Adrenal gland (tissue), 12 donors: ENCODE results near the gene SCNN1G. TPM values are rescaled to one million over a fixed set of nuclear protein-coding genes. Genes with fewer than 3 reads are reported as not detected.

Source experiments
- DNase-seq, 7 donors: peaks; one replicate each; pipeline ENCODE4 v3.0.0-alpha.2; 2019 to 2020
- H3K27ac ChIP-seq, 5 donors: fragments of 200-600 bp; sonication (generic) in 4 of 5; 1 replicate in 3 of 5; 2 replicates in 2 of 5; pipeline versions ENCODE4 v1.5.1 to v1.8.0; 2016 to 2020; ENCODE audit warnings: mild to moderate bottlenecking in 1 of 5
- H3K27me3 ChIP-seq: fragments of 200-600 bp; 2 replicates; pipeline ENCODE4 v1.8.0; 2021
- H3K36me3 ChIP-seq, 2 donors: fragments of 200-600 bp; replicated peaks in 1 of 2; 1 replicate in 1 of 2; 2 replicates in 1 of 2; pipeline versions ENCODE4 v1.5.1 to v1.8.0; 2018 to 2022
- H3K4me1 ChIP-seq, 2 donors: fragments of 200-600 bp; replicated peaks in 1 of 2; 1 replicate in 1 of 2; 2 replicates in 1 of 2; pipeline versions ENCODE4 v1.5.1 to v1.8.0; 2018 to 2021
- H3K4me3 ChIP-seq, 4 donors: fragments of 200-600 bp; sonication (generic) in 3 of 4; one replicate each; pipeline ENCODE4 v1.5.1; 2016 to 2018
- H3K9me3 ChIP-seq, 3 donors: fragments of 200-600 bp; sonication (generic) in 1 of 3; replicated peaks in 1 of 3; 1 replicate in 2 of 3; 2 replicates in 1 of 3; pipeline versions ENCODE4 v1.5.1 to v1.8.0; 2016 to 2021
- CTCF ChIP-seq, 6 experiments: fragments of 450-650 bp in 4 of 6; fragments of 200-600 bp in 2 of 6; sonication (generic) in 1 of 6; IDR thresholded peaks; 1 replicate in 5 of 6; 2 replicates in 1 of 6; pipeline versions ENCODE4 v1.5.1 to v1.8.0; 2016 to 2021; ENCODE audit warnings: antibody characterized with exemption in 6 of 6, mild to moderate bottlenecking in 2 of 6, moderate library complexity in 1 of 6
- POLR2A ChIP-seq, 2 donors: fragments of 450-650 bp; IDR thresholded peaks; one replicate each; pipeline ENCODE4 v1.6.1; 2017; ENCODE audit warnings: antibody characterized with exemption in 2 of 2, mild to moderate bottlenecking in 2 of 2, moderate library complexity in 1 of 2
- WGBS, 4 donors: extraction: QIAGEN DNeasy Blood & Tissue Kit in 2 of 4; methylation state at CpG; one replicate each; pipeline versions ENCODE4 v1.1.5 to v1.1.7; 2013 to 2017; 5-methylcytosine and 5-hydroxymethylcytosine counted together
- intact Hi-C, 2 donors: fragments of 100-400 bp; cut with DNase I; formaldehyde crosslinking; loops; one replicate each; pipeline versions ENCODE4 v1.14.1 to v1.15.0; 2022 to 2023
- polyA plus RNA-seq, 3 donors: library from polyadenylated mRNA; stranded (reverse); fragments of 200-250 nt in 2 of 3; fragments of 350-450 nt in 1 of 3; fragmentation: Illumina TruSeq in 1 of 3; extraction: RNeasy Lipid Tissue Mini Kit (QIAGEN cat#74804) in 1 of 3; gene quantifications; one replicate each; pipeline ENCODE4 v1.2.3, GENCODE V29; 2013 to 2014
- total RNA-seq, 9 donors: library from RNA; depleted of rRNA in 4 of 9; stranded (reverse); fragments of >200 nt in 4 of 9; fragments of 120-200 nt in 1 of 9; fragmentation: NEBNext Ultra II Directional in 1 of 9; extraction: Animal tissue kit (Norgen Biotek cat#: 25700) in 1 of 9; gene quantifications; one replicate each; pipeline versions ENCODE4 v1.1.0 to v1.2.4, GENCODE V29; 2013 to 2023
- donor health status: healthy with polysubstance abuse.
- donor health status: Bipolar disorder and iron deficiency.
- donor health status: DM: yes; HTN: yes; CAD: no.
- donor health status: DM: no; HTN: no; CAD: no.
- donor health status: DM: no; HTN: no; CAD: no.
- donor health status: DM: yes; HTN: yes; CAD: no.

Gene SCNN1G
- total and polyA plus RNA-seq, 12 donors, result 0.07 to 0.11 (median 0.08) TPM; not detected in 9

DNA sequence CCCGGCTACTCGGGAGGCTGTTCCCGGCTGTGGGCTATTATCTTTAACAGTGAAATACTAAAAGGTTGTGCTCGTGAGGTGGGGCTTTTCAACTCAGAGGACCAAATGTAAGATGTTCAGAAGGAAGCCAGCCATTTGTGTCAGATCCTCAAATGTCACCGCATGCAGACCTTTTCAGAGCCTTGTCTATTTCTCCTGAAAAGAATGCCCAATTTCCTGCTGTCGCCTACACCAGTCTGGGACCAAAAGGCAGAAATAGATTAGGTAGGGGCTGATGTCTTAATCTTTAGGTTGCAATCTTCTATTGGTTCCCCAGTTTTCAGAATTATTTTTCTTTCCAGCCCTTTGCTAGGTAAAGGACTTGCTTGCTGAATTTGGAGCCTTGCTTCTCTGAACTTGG lies 24.4 kb upstream of the SCNN1G start:
- no peak overlapping the region for H3K27ac ChIP-seq
- TF ChIP-seq CTCF (IDR thresholded peaks at IDR 0.05), result no peak
- TF ChIP-seq POLR2A (IDR thresholded peaks at IDR 0.05), result no peak
- no peak overlapping the region for H3K4me3 ChIP-seq
- no peak for DNase-seq
- H3K9me3 ChIP-seq, result no peaks in the 10 kb centered on the region
- 72 to 90% (median 87%) methylated on average over 6 of the region's 6 CpGs for WGBS, 4 donors
- intact Hi-C loops, result no loop called here
- H3K4me1 ChIP-seq, result no peaks in the 10 kb centered on the region
- H3K36me3 ChIP-seq, result no peaks in the 10 kb centered on the region
- H3K27me3 ChIP-seq, result no peaks in the 10 kb centered on the region

DNA sequence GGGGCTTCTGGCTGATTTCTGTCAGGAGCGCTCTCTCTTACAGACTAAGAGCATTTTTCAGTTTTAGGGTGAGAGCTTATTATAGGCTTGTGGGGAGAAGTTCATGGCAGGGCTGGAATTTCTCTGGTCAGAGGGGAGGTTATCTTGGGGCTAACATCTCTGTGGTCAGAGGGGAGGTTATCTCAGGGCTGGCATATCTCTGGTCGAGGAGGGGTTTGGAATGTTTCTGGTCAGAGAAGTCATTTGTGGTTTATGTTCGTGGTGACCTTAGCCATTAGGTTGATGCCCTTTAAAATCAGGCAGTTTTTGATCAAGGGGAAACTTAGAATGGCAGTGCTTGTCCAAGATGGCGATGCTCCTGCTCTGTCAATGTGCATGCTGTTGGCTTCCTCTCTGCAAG lies 22.5 kb upstream of the SCNN1G start:
- Histone ChIP-seq H3K4me1 (no peaks in the 10 kb centered on the region), H3K4me3 (no peak overlapping the region), H3K27me3 (no peaks in the 10 kb centered on the region), H3K9me3 (no peaks in the 10 kb centered on the region), H3K36me3 (no peaks in the 10 kb centered on the region), H3K27ac (no peak overlapping the region)
- TF ChIP-seq CTCF (IDR thresholded peaks at IDR 0.05) (no peak), POLR2A (IDR thresholded peaks at IDR 0.05) (no peak)
- no peak for DNase-seq
- WGBS, 4 donors, result 61 to 78% (median 67%) methylated on average over 4 of the region's 4 CpGs
- intact Hi-C loops, result no loop called here

DNA sequence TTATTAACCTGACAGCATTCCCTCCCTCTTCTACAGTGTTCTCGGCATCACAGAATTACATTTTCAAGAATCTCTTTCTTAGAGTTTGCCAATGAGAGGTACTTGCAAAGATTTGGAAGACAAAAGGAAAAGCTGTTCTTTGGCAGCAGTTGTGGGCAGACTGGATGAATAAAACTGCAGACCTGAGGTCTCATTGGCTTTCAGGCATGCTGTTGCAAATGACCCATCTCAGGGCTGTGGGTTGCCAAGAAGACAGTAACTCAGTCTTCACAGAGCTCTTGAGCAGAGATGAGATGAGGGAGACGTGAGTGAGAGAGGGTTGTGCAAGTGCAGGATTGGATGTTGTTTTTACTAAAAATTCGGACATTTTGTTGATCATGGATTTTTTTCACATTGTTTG lies 22.0 kb upstream of the SCNN1G start:
- 73 to 79% (median 75%) methylated on average over 3 of the region's 3 CpGs for WGBS, 4 donors
- Histone ChIP-seq H3K27me3 (no peaks in the 10 kb centered on the region), H3K36me3 (no peaks in the 10 kb centered on the region), H3K4me1 (no peaks in the 10 kb centered on the region), H3K4me3 (no peak overlapping the region), H3K9me3 (no peaks in the 10 kb centered on the region), H3K27ac (no peak overlapping the region)
- no peak for DNase-seq
- TF ChIP-seq CTCF (IDR thresholded peaks at IDR 0.05), result no peak
- no peak for TF ChIP-seq POLR2A (IDR thresholded peaks at IDR 0.05)
- intact Hi-C loops, result no loop called here

DNA sequence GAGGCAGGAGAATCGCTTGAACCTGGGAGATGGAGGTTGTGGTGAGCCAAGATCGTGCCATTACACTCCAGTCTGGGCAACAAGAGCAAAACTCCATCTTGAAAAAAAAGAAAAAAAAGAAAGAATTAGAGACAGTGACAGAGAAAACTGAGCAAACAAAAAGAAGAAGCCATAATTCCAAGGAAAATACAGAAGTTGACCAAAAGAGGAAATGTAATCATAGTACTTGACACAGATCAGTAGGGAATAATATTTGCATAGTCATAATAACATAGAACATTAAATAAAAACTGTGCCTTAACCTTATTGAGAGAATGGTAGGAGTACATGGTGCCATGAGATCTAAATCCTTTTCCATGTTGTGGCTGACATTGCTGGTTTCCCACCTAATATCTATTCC lies 18.6 kb upstream of the SCNN1G start:
- DNase-seq, result no peak
- no peaks in the 10 kb centered on the region for H3K4me1 ChIP-seq

More for the DNA sequence above, 18.6 kb upstream of the SCNN1G start:
- no peak overlapping the region for H3K4me3 ChIP-seq
- H3K36me3 ChIP-seq, result no peaks in the 10 kb centered on the region
- 77 to 95% (median 83%) methylated on average over 2 of the region's 2 CpGs for WGBS, 4 donors
- TF ChIP-seq CTCF (IDR thresholded peaks at IDR 0.05) (no peak), POLR2A (IDR thresholded peaks at IDR 0.05) (no peak)
- no peaks in the 10 kb centered on the region for H3K9me3 ChIP-seq
- intact Hi-C loops, result no loop called here
- peaks cover 4% of the 10 kb centered on the region for H3K27me3 ChIP-seq
- H3K27ac ChIP-seq, result no peak overlapping the region
